ENCODE measurements around the gene OR2G2.

GRCh38 chr1:247605286-247605685 is 17.1 kb downstream of the OR2G2 start, which contains the start of gene OR2G3:
- no peak for TF ChIP-seq CTCF (optimal IDR thresholded peaks at IDR 0.05 in 1 of 3, IDR thresholded peaks at IDR 0.05 in 1 of 3, conservative IDR thresholded peaks at IDR 0.05 in 1 of 3; ENCODE audit: extremely low read depth in 1 of 3, insufficient read depth in 2 of 3, low read length in 3 of 3)
- no peak for TF ChIP-seq EZH2 (IDR thresholded peaks at IDR 0.05; ENCODE audit: low read length)
